ENCODE measurements around the gene RSBN1.
"Not testable (repeated sequence)": the region's sequence is repeated elsewhere in the genome, so short reads cannot be mapped to it uniquely, and the experiment has no call there.

Gene RSBN1

GRCh38 chr1:113717506-113717905, 94.8 kb downstream of the RSBN1 start:
- H3K27me3 ChIP-seq (ENCODE audit: control insufficient read depth, insufficient read depth, low read length); H3K9me3 ChIP-seq (ENCODE audit: control insufficient read depth, insufficient read depth, low read length); H3K36me3 ChIP-seq (ENCODE audit: control insufficient read depth, insufficient read depth, low read length); H3K9ac ChIP-seq (ENCODE audit: low read depth, low read length); H3K4me3 ChIP-seq (ENCODE audit: low read depth, low read length); H3K4me1 ChIP-seq (ENCODE audit: control insufficient read depth, insufficient read depth, low read length): not testable (repeated sequence)

- H3K9ac ChIP-seq (ENCODE audit: low read depth, low read length) = no peak overlapping the region
- peaks cover 8% of the 10 kb centered on the region for H3K36me3 ChIP-seq (ENCODE audit: control insufficient read depth, insufficient read depth, low read length)
- H3K27me3 ChIP-seq (ENCODE audit: control insufficient read depth, insufficient read depth, low read length) = no peaks in the 10 kb centered on the region
- no peaks in the 10 kb centered on the region for H3K9me3 ChIP-seq (ENCODE audit: control insufficient read depth, insufficient read depth, low read length)
- H3K4me3 ChIP-seq (ENCODE audit: low read depth, low read length) = no peak overlapping the region
- no peaks in the 10 kb centered on the region for H3K4me1 ChIP-seq (ENCODE audit: control insufficient read depth, insufficient read depth, low read length)
These were observed 97.5 kb downstream of the RSBN1 start for GRCh38 chr1:113714606-113715269.

Measured in iPS-15b (cell line).